ENCODE measurements around the gene MARCHF6. TPM values are rescaled to one million over a fixed set of nuclear protein-coding genes. Genes with fewer than 3 reads are reported as not detected.

The MARCHF6 gene
- total and polyA plus RNA-seq, 2 donors (not counting 1 experiment from before 2014, with no cell fraction given) = 69.0 to 201 TPM

DNA sequence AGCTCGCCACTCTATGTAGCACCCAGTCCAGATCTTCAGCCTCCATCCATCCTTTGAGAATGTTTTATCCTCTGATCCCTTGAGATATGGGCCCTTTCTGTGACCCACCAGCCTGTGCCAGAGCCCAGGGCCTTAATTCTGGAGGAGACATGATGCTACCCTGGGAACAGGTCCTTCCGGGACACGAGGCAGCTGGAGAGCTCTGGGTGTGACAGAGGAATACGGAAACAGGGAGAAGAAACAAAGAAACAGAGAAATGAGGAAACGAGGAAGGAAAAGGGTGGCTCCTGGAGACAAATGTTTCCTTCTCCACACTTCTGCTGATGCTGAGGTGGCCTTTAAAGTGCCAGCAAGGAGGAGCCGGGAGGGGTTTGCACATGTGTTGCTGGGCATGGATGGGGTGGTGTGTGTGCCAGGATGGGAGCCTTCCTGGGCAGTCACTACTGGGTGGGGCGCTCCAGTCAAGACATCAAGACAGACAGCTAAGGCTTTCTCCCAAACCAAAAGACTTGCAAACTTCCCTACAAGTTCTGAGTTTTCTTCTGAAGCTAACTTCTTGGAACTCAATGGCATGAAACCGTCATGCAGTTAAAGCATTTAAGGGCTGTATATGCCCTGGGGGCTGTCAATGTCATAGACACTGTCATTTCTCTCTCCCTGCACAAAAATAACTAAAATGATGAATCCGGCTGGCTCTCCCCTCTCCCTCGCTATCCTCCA, 22.8 kb upstream of the MARCHF6 start:
- intact Hi-C loops (cut with micrococcal nuclease) = no loop called here
- Mint-ChIP-seq H3K27me3 (peaks cover 45% of the 10 kb centered on the region), H3K4me1 (peaks cover 16% of the 10 kb centered on the region), H3K27ac (no peak overlapping the region), H3K9me3 (ENCODE audit: insufficient read depth) (no peaks in the 10 kb centered on the region), H3K4me3 (no peak overlapping the region)
- Histone ChIP-seq H3K4me1 (ENCODE audit: control insufficient read depth in 2 of 2, insufficient read depth in 2 of 2, low read length in 2 of 2) (peaks cover 10 to 15% of the 10 kb centered on the region in 2 donors), H2AFZ (ENCODE audit: insufficient read depth, low read depth, low read length, poor library complexity, severe bottlenecking) (no peak overlapping the region), H3K4me3 (ENCODE audit: control extremely low read depth in 1 of 5, extremely low read depth in 1 of 5, insufficient read depth in 1 of 5, low read depth in 2 of 5, low read length in 4 of 5) (no peak overlapping the region), H3K27ac (ENCODE audit: low read length in 2 of 2) (no peak overlapping the region), H3K4me2 (replicated peaks; ENCODE audit: low read depth, low read length, poor library complexity, severe bottlenecking) (no peak overlapping the region), H3K27me3 (replicated peaks in 1 of 4; ENCODE audit: control extremely low read depth in 1 of 4, control insufficient read depth in 3 of 4, insufficient read depth in 4 of 4, low read length in 3 of 4) (peaks cover 0 to 44% (median 20%) of the 10 kb centered on the region in 4 experiments), H3K9me3 (ENCODE audit: control extremely low read depth in 1 of 3, control insufficient read depth in 2 of 3, insufficient read depth in 1 of 3, low read length in 2 of 3) (peaks cover 0 to 7% (median 0%) of the 10 kb centered on the region in 3 donors), H3K9ac (ENCODE audit: low read length) (no peak overlapping the region), H3K36me3 (replicated peaks in 1 of 2; ENCODE audit: control extremely low read depth in 1 of 2, control insufficient read depth in 1 of 2, extremely low read depth in 1 of 2, insufficient read depth in 2 of 2, low read length in 1 of 2) (no peaks in the 10 kb centered on the region), H4K20me1 (ENCODE audit: control insufficient read depth, insufficient read depth, low read length, poor library complexity, severe bottlenecking) (no peaks in the 10 kb centered on the region), H3K79me2 (ENCODE audit: control insufficient read depth, insufficient read depth, low read length) (no peaks in the 10 kb centered on the region)
- 94% methylated on average over 8 of the region's 10 CpGs for WGBS (ENCODE audit: insufficient coverage)
- TF ChIP-seq, protein P1, sequence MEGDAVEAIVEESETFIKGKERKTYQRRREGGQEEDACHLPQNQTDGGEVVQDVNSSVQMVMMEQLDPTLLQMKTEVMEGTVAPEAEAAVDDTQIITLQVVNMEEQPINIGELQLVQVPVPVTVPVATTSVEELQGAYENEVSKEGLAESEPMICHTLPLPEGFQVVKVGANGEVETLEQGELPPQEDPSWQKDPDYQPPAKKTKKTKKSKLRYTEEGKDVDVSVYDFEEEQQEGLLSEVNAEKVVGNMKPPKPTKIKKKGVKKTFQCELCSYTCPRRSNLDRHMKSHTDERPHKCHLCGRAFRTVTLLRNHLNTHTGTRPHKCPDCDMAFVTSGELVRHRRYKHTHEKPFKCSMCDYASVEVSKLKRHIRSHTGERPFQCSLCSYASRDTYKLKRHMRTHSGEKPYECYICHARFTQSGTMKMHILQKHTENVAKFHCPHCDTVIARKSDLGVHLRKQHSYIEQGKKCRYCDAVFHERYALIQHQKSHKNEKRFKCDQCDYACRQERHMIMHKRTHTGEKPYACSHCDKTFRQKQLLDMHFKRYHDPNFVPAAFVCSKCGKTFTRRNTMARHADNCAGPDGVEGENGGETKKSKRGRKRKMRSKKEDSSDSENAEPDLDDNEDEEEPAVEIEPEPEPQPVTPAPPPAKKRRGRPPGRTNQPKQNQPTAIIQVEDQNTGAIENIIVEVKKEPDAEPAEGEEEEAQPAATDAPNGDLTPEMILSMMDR (IDR thresholded peaks at IDR 0.05) = no peak
- TF ChIP-seq EZH2 (IDR thresholded peaks at IDR 0.05; ENCODE audit: borderline replicate concordance, insufficient read depth, low read depth, low read length, poor library complexity, severe bottlenecking) = no peak
- ATAC-seq (ENCODE audit: low read depth) = no peak
- no peak for DNase-seq
- ChIA-PET CTCF (no interaction called here), POLR2A (no interaction called here)

DNA sequence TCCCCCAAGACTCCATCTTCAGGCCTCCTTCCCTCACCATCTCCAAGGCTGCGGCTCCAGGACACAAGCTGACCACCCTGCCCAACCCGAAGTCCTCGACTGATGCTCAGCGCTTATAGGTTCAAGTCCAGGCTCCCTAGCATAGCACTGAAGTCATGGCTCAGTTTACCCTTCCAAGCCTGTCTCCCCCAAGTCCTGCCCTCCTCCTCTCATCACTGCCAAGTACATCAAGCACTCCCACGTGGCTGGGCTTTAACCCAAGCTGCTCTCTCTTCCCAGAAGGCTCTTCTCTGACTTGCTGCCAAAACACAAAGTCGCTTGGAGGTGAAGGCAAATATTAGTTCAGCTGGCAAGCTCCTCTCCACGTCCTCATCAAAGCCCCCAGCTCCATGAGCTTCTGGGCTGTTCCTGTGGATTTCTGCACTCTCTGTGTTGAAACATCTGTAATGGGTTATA, 22.1 kb upstream of the MARCHF6 start:
- Histone ChIP-seq H3K4me3 (ENCODE audit: control extremely low read depth in 1 of 5, extremely low read depth in 1 of 5, insufficient read depth in 1 of 5, low read depth in 2 of 5, low read length in 4 of 5) (no peak overlapping the region), H3K9ac (ENCODE audit: low read length) (no peak overlapping the region), H3K9me3 (ENCODE audit: control extremely low read depth in 1 of 3, control insufficient read depth in 2 of 3, insufficient read depth in 1 of 3, low read length in 2 of 3) (peaks cover 0 to 7% (median 0%) of the 10 kb centered on the region in 3 donors), H3K36me3 (replicated peaks in 1 of 2; ENCODE audit: control extremely low read depth in 1 of 2, control insufficient read depth in 1 of 2, extremely low read depth in 1 of 2, insufficient read depth in 2 of 2, low read length in 1 of 2) (no peaks in the 10 kb centered on the region), H3K79me2 (ENCODE audit: control insufficient read depth, insufficient read depth, low read length) (no peaks in the 10 kb centered on the region), H3K4me2 (replicated peaks; ENCODE audit: low read depth, low read length, poor library complexity, severe bottlenecking) (no peak overlapping the region), H2AFZ (ENCODE audit: insufficient read depth, low read depth, low read length, poor library complexity, severe bottlenecking) (no peak overlapping the region), H3K4me1 (ENCODE audit: control insufficient read depth in 2 of 2, insufficient read depth in 2 of 2, low read length in 2 of 2) (peaks cover 10 to 15% of the 10 kb centered on the region in 2 donors), H4K20me1 (ENCODE audit: control insufficient read depth, insufficient read depth, low read length, poor library complexity, severe bottlenecking) (no peaks in the 10 kb centered on the region), H3K27me3 (replicated peaks in 1 of 4; ENCODE audit: control extremely low read depth in 1 of 4, control insufficient read depth in 3 of 4, insufficient read depth in 4 of 4, low read length in 3 of 4) (peaks cover 0 to 44% (median 20%) of the 10 kb centered on the region in 4 experiments), H3K27ac (ENCODE audit: low read length in 2 of 2) (no peak overlapping the region)
- Mint-ChIP-seq H3K4me3 (no peak overlapping the region), H3K4me1 (peaks cover 16% of the 10 kb centered on the region), H3K27ac (no peak overlapping the region), H3K27me3 (peaks cover 45% of the 10 kb centered on the region), H3K9me3 (ENCODE audit: insufficient read depth) (no peaks in the 10 kb centered on the region)
- DNase-seq (no peak), ATAC-seq (ENCODE audit: low read depth) (no peak)
- intact Hi-C loops (cut with micrococcal nuclease) = no loop called here
- TF ChIP-seq, protein P1 (IDR thresholded peaks at IDR 0.05) = no peak
- TF ChIP-seq EZH2 (IDR thresholded peaks at IDR 0.05; ENCODE audit: borderline replicate concordance, insufficient read depth, low read depth, low read length, poor library complexity, severe bottlenecking) = no peak
- POLR2A ChIA-PET = no interaction called here
- CTCF ChIA-PET = no interaction called here
- 100% methylated on average over 4 of the region's 7 CpGs for WGBS (ENCODE audit: insufficient coverage)
